GM12891 (cell line): ENCODE data around the gene SHISA9. TPM values are rescaled to one million over a fixed set of nuclear protein-coding genes. Genes with fewer than 3 reads are reported as not detected.
"Not testable (repeated sequence)": the region's sequence is repeated elsewhere in the genome, so short reads cannot be mapped to it uniquely, and the experiment has no call there.

Experiments used
- DNase-seq: peaks from one replicate; pipeline ENCODE4 v3.0.0; 2011; ENCODE audit warnings: low spot score; ENCODE audit not compliant: insufficient read length
- FAIRE-seq: peaks from 2 replicates; lab custom pipeline; 2011; peaks lifted over from hg19 to GRCh38; lab: Jason Lieb, UNC
- PAX5 ChIP-seq: IDR thresholded peaks from 2 replicates; pipeline ENCODE4 v1.6.1; 2011; ENCODE audit warnings: low read length, moderate library complexity, mild to moderate bottlenecking; ENCODE audit not compliant: insufficient read depth, severe bottlenecking
- POLR2A ChIP-seq: IDR thresholded peaks from 2 replicates; pipeline ENCODE4 v1.6.1; 2011; ENCODE audit warnings: low read depth, low read length, control low read depth
- POLR2AphosphoS5 ChIP-seq: IDR thresholded peaks from 2 replicates; pipeline ENCODE4 v1.6.1; 2011; ENCODE audit warnings: low read depth, low read length, control low read depth
- POU2F2 ChIP-seq: IDR thresholded peaks from 2 replicates; pipeline ENCODE4 v1.6.1; 2011; ENCODE audit warnings: low read depth, mild to moderate bottlenecking, control low read depth, low read length, moderate library complexity
- SPI1 ChIP-seq: IDR thresholded peaks from 2 replicates; pipeline ENCODE4 v1.6.1; 2011; ENCODE audit warnings: low read depth, low read length, control low read depth
- TAF1 ChIP-seq: IDR thresholded peaks from 2 replicates; pipeline ENCODE4 v1.6.1; 2011; ENCODE audit warnings: low read depth, low read length, control low read depth
- polyA plus RNA-seq: library from polyadenylated mRNA; unstranded; fragments of >200 nt; gene quantifications from one replicate; pipeline ENCODE4 v1.2.1, GENCODE V29; 2012; ENCODE audit warnings: low read depth, missing spikeins, inconsistent platforms; ENCODE audit not compliant: missing spikeins

The SHISA9 gene
- polyA plus RNA-seq = 0.03 TPM

- FAIRE-seq (no peak), DNase-seq (no peak)
Observed at GRCh38 chr16:12901597-12902461, at the start of gene SHISA9. TSS of gene SHISA9 (plus strand) at chr16:12901598.

GRCh38 chr16:12853972-12854371 is 47.4 kb upstream of the SHISA9 start:
- no peak for TF ChIP-seq POU2F2
- no peak for TF ChIP-seq SPI1
- TF ChIP-seq PAX5 = no peak
- TF ChIP-seq POLR2AphosphoS5 = no peak
- TF ChIP-seq TAF1 = no peak
- no peak for TF ChIP-seq POLR2A
- FAIRE-seq = no peak
- no peak for DNase-seq

More at GRCh38 chr16:12901597-12902461, at the start of gene SHISA9:
- TF ChIP-seq POU2F2 = no peak
- TF ChIP-seq TAF1 = no peak
- TF ChIP-seq POLR2A = no peak
- no peak for TF ChIP-seq PAX5
- TF ChIP-seq SPI1 = no peak
- no peak for TF ChIP-seq POLR2AphosphoS5

- FAIRE-seq, DNase-seq: not testable (repeated sequence)
Observed at GRCh38 chr16:12857435-12857834, 44.0 kb upstream of the SHISA9 start.

GRCh38 chr16:12862327-12862726 is 39.1 kb upstream of the SHISA9 start:
- no peak for FAIRE-seq
- DNase-seq = no peak
- no peak for TF ChIP-seq PAX5
- no peak for TF ChIP-seq POU2F2
- no peak for TF ChIP-seq TAF1
- TF ChIP-seq POLR2AphosphoS5 = no peak
- no peak for TF ChIP-seq POLR2A
- no peak for TF ChIP-seq SPI1

GRCh38 chr16:12862941-12863340 is 38.5 kb upstream of the SHISA9 start:
- DNase-seq = no peak
- FAIRE-seq = no peak
- no peak for TF ChIP-seq SPI1
- no peak for TF ChIP-seq POLR2A

- no peak for FAIRE-seq
- no peak for DNase-seq
- no peak for TF ChIP-seq SPI1
Observed at GRCh38 chr16:12866981-12867551, 34.3 kb upstream of the SHISA9 start.

GRCh38 chr16:12868169-12868568 is 33.2 kb upstream of the SHISA9 start:
- FAIRE-seq (no peak), DNase-seq (no peak)
- no peak for TF ChIP-seq SPI1

- no peak for DNase-seq
- no peak for FAIRE-seq
- TF ChIP-seq SPI1 (no peak), TAF1 (no peak), PAX5 (no peak), POLR2AphosphoS5 (no peak), POLR2A (no peak)
Observed at GRCh38 chr16:12868788-12869187, 32.6 kb upstream of the SHISA9 start.

GRCh38 chr16:12869698-12870427 is 31.5 kb upstream of the SHISA9 start:
- TF ChIP-seq TAF1 = no peak
- TF ChIP-seq SPI1 = no peak
- TF ChIP-seq PAX5 = no peak
- no peak for TF ChIP-seq POLR2AphosphoS5
- TF ChIP-seq POLR2A = no peak
- TF ChIP-seq POU2F2 = no peak
- DNase-seq = no peak
- FAIRE-seq = no peak

- DNase-seq (no peak), FAIRE-seq (no peak)
Observed at GRCh38 chr16:12871784-12872183, 29.6 kb upstream of the SHISA9 start.

More at GRCh38 chr16:12871784-12872183, 29.6 kb upstream of the SHISA9 start:
- TF ChIP-seq POU2F2 = no peak
- no peak for TF ChIP-seq POLR2A
- TF ChIP-seq TAF1 = no peak
- TF ChIP-seq POLR2AphosphoS5 = no peak
- no peak for TF ChIP-seq PAX5
- no peak for TF ChIP-seq SPI1
